ENCODE results near the gene GOLGA6L9.
"Not testable (repeated sequence)": the region's sequence is repeated elsewhere in the genome, so short reads cannot be mapped to it uniquely, and the experiment has no call there.

GOLGA6L9 gene

DNA sequence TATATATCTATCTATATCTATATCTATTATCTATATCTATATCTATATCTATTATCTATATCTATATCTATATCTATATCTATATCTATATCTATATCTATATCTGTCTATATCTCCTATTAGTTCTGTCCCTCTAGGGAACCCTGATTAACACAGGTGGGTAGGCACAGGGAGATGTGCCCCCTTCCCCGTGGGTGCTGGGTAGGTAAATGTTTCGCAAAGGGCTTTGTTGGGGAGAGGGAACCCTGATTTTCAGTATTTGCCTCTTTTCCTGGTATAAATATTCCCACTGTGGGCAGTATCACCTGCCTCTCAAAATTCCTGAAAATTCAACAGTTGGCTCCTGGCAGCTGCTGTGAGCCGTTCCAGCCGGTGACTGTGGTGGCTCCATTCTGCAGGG, 27.7 kb downstream of the GOLGA6L9 start:
- FAIRE-seq; DNase-seq (ENCODE audit: insufficient read length, low spot score): not testable (repeated sequence)

DNA sequence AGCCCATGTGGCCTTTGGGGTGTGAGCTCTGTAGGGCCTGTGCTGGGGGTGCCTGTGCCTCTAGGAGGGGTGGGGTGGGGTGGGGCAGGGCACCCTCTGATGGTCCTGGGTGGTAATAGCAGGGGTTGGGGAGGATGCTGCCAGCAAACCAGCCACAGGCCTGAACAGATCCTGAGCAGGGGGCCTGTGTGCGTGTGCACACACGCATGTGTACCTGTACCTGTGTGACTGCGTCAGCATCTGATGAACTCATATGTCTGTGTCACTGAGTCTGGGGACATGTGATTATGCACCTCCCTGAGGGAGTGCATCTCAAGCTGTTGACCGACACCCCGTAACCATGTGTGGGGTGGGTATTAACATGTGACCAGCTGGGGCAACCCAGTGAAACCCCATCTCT, 36.0 kb downstream of the GOLGA6L9 start:
- DNase-seq (ENCODE audit: insufficient read length, low spot score); FAIRE-seq: not testable (repeated sequence)

DNA sequence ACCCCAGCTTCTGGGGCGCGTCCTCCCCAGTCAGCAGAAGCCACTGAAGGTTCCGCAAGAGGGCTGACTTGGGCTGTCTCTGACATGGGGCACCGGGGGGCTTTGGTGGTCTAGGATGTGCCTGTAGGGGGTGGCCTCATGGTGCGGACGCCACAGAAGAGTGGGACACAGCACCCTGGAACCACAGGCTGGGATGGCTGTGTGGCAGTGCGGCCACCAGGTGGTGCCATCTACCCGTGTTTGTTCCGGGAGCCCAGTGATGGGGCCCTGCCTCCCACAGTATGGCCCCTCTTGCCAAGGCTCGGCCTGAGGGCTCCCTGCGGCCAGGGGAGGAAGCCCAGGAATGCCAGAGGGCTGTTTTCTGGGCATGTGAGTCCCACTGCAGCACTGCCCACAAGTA, 38.6 kb downstream of the GOLGA6L9 start:
- DNase-seq (ENCODE audit: insufficient read length, low spot score); FAIRE-seq: not testable (repeated sequence)

DNA sequence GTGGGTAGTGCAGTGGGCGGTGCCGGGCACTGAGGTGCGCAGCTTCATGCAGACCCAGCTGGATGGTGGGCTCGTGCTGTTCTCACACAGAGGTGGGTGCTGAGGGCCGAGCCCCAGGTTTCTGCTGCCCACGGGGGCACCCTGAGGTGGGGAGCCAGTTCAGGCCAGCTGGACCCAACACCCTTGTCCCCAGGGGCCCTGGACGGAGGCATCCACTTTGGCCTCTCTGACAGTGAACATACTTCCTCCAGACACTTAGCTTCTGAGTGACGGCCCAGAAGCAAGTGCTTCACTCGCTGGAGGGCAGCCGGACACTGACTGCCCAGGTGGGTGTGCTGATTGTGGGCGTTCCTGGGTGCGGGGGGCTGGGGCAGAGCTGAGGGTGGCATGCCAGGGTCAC, 39.8 kb downstream of the GOLGA6L9 start:
- FAIRE-seq; DNase-seq (ENCODE audit: insufficient read length, low spot score): not testable (repeated sequence)

DNA sequence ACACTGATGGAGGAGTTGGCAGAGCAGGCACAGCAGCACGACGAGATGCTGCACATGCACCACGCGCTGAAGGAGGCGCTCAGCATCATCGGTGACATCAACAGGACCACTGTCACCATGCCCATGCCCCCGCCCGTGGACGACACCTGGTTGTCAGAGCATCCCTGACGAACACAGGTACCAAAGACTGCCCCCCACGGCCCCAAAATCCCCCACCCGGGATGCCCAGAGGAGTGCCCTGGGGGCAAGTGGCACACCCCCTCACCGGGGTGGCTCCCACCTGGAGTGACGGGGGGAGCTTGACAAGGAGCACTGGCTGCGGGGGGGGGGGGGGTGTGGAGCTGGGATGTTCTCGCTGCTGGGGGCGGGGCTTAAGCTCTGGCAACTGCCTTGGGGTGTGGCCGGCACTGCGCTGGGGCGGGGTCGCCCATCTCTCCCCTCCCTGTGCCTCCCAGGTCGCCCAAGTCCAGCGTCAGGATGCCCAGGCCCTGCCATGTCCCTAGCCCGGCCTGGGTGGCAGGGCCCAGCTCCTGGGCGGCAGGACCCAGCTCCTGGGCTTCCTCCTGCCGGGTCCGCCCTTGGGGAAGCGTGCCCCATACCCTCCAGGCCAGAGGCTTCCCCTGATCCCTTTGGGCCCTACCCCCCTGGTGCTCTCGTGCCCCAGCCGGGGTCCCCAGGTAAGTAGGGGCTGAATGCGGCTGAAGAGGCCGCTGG, 42.8 kb downstream of the GOLGA6L9 start:
- DNase-seq (ENCODE audit: insufficient read length, low spot score); FAIRE-seq: not testable (repeated sequence)

DNA sequence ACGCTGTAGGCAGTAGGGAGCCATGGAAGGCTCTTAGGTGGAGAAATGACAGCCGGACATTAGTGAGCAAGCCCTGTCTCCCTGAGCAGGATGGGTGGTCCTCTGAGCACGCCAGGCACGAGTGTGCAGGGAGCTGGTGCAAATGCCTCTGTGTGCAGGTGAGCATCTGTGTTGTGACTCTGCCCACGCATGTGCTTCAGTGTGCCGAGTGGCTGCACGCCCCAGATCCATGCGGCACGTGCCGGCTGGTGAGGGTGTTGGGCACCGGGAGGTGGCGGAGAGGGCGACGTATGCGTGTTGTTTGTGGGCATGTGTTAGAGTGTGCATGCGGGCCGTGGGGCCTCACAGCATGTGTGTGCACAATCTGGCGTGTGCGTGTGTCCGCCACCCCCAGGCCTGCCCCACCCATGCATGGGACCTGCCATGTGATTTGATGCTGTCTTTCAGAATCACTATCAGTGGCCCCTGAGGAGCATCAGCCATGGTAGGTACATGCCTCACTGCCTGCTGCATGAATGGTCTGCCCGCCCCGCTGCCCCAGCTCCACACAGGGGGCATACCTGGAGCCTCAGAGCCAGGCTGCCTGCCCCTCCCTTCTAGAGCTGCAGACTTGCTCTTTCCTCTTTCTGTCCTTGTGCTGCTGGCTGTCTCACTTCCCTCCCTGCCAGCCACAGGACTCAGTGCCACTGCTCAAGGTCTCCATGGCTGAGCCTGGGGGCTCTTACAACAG, 45.1 kb downstream of the GOLGA6L9 start:
- FAIRE-seq; DNase-seq (ENCODE audit: insufficient read length, low spot score): not testable (repeated sequence)

DNA sequence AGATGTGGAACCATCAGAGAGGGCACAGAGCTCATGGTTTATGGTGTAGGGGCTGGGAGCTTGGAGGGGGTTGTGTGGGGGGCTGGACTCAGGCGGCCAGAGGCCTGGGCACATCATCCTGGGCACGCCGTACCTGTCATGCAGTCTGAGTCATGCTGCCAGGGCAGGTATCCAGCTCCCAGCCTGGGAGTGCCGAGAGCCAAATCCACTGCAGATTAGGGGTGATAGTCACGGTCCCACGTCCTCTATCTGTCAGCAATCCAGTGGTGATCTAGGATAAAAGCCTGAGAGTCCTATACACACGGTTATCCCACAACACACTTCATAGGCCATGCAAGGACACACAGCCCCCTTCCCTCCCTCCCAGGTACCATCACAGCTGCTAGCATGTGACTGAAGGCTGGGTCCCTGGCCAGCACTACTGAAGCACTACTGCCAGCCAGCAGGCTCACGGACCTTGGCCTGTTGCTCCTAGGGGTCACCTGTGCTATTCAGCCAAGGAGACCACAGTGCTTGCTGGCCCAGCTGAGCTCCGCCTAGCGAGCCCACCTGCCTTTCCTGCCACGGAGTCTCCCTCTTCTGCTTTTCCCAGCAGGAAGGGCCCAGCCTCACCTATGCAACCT, 45.8 kb downstream of the GOLGA6L9 start:
- FAIRE-seq; DNase-seq (ENCODE audit: insufficient read length, low spot score): not testable (repeated sequence)

DNA sequence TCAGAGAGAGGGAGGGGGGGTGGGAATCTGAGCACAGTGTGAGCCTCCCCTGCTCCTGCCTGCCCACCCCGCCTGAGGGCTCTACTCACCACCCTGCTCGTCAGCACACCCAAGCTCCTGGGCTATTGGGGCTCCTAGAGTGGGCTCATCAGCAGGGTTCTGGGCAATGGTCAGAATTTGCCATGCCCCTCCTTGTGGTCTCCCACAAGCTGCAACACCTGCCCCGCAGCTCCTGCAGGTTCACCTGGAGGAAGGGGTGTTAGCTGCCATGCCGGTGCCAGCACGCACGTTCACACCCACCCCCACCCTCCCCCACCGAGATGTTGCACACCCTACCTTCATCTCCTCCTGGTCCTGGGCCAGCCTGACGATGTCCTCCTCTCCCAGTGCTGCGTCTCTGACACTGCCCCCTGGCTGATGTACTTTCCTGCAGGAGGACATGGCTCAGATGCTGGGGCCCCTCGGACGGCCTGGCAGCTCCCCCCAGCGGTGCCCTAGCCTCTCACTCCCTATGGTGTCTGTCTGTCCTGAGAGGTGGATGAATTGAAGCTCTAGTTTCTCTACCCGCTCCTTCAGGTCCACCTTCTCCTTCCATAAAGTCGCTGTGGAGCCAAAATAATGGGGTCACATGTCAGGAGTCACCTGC, 47.2 kb downstream of the GOLGA6L9 start:
- not testable (repeated sequence) for DNase-seq (ENCODE audit: insufficient read length, low spot score); FAIRE-seq

DNA sequence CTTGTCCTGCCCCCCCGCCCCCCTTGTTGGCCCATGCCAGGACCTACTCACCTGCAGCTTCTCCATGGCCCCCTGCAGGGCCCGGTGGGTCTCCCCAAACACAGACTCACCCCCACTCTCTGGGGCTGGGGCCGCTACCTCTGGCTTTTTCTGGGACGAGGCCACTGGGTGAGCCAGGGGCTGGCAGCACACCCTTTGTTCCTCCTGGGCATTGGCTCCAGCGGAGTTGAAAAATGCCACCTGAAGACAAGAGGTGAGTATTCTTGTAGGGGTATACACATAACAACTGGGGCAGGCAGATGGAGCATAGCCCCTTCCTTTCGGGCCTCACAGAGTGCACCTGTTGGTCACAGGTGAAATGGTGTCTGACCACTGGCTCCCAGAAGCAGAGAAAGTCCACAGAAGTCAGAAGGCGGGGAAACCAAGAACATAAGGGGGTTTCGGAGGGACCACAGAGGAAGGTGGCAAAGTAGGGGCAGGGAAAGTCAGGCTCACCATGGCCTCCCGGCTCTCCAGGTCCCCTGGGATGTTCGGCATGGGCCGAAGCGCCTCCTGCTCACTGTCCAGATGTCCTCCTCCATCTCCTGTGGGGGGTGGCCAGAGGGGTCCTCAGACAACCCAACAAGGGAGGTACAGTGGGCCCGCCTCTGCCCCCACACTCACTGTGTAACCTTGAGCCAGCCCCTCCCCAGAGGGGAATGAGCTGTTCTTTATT, 47.9 kb downstream of the GOLGA6L9 start:
- not testable (repeated sequence) for FAIRE-seq; DNase-seq (ENCODE audit: insufficient read length, low spot score)

All from H54 (cell line).